Measurements from ENCODE around the gene PLOD1.
"Not testable (repeated sequence)": the region's sequence is repeated elsewhere in the genome, so short reads cannot be mapped to it uniquely, and the experiment has no call there.

The PLOD1 gene

GRCh38 chr1:11934302-11935056 lies at the start of gene PLOD1:
Gene PLOD1 (plus strand): TSS chr1:11934717. CDS start chr1:11934780, 63 bp downstream.
- peak; percentile 73 for DNase-seq

DNA sequence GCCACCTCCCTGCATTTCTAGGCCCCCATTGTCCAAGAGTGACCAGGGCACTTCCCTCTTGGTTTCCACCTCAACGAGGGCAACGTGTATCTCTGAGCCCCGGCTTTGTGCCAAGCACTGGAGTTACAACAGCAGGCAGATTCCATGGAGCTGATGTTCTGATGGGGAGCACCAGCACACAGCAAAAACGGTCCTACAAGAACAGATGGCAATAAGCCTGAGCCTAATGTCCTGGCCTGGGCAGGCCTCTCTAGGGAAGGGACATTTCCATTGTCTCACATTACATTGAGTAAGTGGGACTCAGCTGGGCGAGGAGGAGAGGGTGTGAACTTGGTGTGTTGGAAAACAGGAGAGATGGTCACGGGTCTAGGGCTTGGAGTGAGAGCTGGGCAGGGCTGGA lies 48.6 kb upstream of the PLOD1 start:
- no peak for DNase-seq

DNA sequence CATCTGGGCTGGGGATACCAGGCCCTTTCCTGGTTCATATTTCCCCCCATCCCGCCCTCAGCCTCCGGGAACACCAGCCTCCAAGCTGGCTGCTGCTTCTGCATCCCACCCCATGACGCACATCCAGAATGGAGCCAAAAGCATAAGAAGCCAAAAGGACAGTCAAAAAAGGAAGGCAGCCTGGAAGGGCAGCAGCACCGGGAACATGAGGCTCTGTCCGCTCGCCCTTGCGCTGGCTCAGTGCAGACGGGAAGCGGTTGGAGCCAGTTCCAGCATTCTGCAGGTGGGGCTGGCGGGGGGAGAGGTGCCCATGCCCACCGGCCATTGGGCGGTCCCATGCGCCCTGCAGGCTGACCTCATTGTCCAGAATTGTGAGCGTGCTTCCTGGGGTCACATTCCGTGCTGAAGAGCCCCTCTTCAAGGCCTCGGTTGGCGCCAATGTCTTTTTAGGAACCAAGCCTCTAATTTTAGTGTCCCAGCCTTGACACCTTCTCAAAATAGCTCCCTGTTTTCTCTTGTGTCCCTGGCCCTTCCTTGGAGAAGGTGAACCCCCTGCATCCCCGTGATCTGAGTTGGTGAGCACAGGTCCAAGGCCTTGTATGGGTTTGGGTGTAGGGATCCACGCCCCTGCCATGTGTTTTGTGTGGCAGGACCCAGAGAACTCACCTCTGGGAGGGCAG lies 47.4 kb upstream of the PLOD1 start:
- no peak for DNase-seq

DNA sequence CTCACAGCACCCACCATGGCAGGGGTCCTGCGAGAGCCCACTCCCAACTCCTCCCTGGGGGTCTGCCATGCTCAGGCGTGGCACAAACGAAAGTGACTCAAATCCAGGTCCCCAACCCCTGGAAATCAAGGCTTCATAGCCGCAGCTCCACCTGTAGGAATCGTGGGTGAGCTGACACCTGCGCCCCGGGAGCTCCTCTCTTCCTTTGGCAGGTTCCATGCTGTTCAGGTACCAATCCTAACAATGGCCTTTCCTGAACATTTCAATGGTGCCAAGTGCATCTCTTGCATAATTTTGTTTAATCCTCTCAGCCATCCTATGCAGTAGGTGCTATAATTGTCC lies 46.9 kb upstream of the PLOD1 start:
- no peak for DNase-seq

GRCh38 chr1:11888206-11888876 lies 46.2 kb upstream of the PLOD1 start:
- DNase-seq = no peak

DNA sequence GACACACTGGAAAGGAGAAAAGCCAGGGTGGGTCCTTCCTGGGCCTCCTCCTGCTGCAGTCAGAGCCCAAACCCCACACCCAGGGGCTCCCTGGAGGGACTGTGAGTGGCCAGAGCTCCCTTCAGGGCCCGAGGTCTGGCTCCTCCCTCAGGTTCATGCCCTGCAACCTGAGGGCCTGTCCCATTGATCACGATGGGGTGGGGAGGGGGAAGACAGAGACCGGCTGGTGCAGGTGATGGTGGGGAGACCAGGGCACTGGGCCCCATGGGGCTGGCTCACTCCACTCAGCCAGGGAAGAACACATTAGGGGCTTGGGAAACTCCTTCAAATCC lies 45.7 kb upstream of the PLOD1 start:
- no peak for DNase-seq

DNA sequence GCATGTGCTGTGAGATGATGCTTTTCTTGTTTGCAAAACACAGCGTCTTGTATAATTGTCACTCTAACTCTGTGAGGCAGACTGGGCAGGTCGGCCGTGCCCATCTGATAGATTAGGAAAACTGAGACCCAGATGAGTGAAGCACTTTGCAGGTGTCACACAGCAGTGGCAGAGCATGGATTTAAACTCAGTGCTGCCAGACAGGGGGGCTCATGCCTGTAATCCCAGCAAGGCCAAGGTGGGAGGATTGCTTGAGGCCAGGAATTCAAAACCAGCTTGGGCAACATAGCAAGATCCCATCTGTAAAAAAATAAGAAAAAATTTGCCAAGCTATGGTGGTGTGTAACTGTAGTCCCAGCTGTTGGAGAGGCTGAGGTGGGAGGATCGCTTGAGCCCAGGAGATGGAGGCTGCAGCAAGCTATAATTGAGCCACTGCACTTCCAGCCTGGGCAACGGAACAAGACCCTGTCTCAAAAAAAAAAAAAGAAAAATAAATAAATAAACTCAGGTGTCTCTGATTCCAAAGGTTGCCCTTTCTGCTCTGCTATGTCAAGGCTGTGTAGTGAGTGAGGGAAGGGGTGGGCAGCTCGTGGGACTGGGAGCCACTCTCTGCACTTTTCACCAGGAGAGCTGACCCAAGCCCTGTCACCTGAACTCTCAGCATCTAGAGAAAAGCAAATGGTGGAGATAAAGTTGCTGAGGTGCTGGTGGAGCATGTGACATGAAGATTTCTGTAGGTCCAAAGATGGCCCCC lies 42.9 kb upstream of the PLOD1 start:
- no peak for DNase-seq

DNA sequence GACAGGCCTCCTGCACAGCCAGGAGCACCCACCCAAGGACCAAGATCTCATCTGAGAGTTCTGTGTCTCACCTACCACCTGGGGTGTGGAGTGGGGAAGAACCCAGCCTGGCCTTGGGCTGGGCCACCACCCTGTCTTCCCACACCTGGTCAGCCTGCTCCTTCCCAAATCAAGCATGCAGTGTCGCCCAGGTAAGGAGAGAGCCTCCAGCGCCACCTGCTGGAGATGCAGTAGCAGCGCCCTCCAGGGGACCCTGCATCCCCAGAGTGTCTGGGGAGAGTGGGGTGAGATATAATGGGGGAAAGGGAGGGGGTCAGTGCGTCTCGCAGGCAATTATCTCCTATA lies 40.6 kb upstream of the PLOD1 start:
- peak; percentile 62 for DNase-seq

DNA sequence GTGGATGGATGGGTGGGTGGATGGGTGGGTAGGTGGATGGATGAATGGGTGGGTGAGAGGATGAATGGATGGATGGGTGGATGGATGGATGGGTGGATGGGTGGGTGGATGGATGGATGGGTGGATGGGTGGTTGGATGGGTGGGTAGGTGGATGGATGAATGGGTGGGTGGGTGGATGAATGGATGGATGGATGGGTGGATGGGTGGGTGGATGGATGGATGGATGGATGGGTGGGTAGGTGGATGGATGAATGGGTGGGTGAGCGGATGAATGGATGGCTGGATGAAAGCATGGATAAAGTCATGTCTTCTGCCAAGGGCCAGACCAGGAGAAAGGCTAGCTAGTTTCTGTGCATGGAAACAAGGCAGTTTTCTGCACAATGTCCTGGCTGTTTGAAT lies 40.0 kb upstream of the PLOD1 start:
- DNase-seq = not testable (repeated sequence)

DNA sequence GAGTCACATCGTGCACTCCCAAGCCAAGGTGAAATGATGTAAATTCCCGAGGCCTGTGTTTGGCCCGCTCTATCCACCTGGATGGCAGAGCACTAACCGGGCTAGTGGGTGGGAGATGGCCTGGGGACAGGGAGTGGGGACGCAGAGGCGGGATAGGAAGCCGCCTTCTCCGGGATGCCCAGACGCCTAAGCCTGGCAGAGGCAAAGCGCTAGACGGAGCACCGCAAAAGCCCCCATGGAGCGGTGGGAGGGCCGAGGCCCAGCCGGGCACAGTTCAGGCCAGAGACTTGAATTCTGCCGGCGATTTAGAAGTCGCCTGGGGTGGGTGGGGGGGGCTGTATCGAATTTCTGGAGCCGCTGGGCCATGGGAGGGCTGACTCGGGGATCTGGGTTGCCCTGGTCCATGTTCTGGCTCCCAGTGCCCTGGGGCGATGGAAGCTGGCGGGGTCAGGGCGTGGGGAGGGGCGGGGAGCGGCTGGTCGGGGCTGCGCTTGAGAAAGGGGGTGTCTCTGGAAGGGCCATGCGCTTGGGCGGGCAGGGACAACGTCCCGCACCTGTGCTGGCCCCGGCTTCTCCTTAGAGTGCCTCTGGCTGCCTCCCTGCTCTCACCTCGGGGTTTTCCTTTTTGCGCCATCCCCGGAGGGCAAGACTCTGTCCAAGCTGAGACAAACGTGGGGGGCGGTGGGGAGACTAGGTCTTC lies 36.3 kb upstream of the PLOD1 start:
- DNase-seq = no peak

DNA sequence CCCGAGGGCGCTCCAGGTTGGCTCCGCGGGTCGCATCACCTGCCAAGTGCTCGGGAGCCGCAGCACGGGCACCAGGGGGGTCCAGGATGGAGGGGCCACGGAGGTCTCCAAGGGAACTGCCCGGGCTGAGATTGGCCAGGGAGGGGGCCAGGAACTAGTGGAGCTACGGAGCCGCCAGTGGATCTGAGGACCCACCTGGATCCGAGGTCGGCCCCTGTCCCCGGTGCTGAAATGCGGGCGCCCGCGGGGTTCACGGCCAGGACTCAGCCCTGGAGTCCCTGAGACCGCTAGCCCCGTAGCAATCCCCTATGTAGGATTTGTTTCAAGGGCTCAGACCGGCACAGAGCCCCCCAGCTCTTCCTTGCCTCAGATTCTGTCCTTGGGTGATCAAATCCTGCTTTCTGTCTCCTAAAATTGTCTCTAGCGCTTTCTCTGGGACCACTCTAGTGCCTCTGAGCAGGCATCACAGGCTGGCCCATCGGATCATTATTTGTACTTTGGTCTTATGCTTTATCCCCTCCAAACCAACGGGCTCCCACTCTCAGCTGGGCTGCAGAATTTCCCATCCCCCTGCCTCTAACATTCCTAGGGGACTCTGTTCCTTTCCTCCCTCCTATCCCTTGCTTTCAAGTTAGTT lies 35.6 kb upstream of the PLOD1 start:
- DNase-seq = no peak

DNA sequence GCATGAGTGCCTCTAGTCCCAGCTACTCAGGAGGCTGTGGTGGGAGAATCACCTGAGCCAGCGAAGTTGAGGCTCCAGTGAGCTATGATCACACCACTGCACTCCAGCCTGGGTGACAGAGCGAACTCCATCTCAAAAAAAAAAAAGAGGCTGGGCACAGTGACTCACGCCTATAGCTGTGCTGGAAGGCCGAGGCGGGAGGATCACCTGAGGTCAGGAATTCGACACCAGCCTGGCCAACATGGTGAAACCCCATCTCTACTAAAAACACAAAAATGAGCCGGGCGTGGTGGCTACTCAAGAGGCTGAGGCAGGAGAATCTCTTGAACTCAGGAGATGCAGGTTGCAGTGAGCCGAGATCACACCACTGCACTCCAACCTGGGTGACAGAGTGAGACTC lies 33.1 kb upstream of the PLOD1 start:
- DNase-seq = not testable (repeated sequence)

GRCh38 chr1:11903210-11903609 lies 31.3 kb upstream of the PLOD1 start:
- no peak for DNase-seq

DNA sequence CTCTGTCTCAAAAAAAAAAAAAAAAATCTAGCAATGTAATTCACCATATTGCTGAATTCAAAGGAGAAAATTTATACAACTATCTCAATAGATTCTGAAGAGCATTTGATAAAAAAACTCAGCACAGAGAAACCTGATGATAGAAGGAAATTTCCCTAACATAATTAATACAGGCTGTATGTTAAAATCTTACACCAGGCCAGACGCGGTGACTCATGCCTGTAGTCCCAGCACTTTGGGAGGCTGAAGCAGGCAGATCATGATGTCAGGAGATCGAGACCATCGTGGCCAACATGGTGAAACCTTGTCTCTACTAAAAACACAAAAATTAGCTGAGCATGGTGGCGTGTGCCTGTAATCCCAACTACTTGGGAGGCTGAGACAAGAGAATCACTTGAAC lies 30.4 kb upstream of the PLOD1 start:
- not testable (repeated sequence) for DNase-seq

- DNase-seq = no peak
Measured at GRCh38 chr1:11904978-11905377, 29.5 kb upstream of the PLOD1 start.

- DNase-seq = no peak
Measured at GRCh38 chr1:11906870-11907269, 27.6 kb upstream of the PLOD1 start.

- DNase-seq = peak; percentile 95
Measured at GRCh38 chr1:11907275-11908094, 27.0 kb upstream of the PLOD1 start.

DNA sequence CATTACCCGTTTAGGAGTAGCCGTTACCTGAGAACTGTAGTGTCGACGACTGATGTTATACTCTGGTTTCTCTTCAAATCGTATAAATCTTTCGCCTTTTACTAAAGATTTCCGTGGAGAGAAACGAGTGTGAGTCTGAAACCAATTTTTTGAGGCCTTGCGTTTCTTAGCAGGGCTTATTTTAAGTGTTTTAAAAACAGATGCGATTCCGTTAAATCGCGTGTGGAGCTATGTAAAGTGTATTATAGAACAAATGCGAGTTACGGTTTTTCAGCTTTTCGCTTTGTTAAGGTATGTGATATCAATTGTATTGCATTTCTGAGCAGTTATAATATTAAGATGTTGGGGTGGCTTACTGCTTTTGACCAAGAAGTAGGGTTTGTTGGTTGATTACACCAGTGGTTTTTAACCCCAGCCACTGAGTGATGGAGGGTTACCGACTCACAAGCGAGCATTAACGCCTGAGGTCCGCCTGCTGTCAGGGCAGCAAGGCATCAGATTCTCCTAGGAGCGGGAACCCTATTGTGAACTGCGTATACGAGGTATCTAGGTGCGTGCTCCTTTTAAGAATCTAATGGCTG lies 26.3 kb upstream of the PLOD1 start:
- DNase-seq = peak; percentile 94

DNA sequence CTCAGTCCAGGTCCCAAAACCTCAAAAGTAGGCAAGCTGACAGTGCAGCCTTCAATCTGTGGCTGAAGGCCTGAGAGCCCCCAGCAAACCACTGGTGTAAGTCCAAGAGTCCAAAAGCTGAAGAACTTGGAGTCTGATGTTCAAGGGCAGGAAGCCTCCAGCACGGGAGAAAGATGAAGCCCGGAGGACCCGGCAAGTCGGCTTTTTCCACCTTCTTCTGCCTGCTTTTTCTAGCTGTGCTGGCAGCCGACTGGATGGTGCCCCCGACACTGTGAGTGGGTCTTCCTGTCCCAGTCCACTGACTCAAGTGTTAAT lies 23.6 kb upstream of the PLOD1 start:
- not testable (repeated sequence) for DNase-seq

- DNase-seq = no peak
Measured at GRCh38 chr1:11912000-11912399, 22.5 kb upstream of the PLOD1 start.

GRCh38 chr1:11912482-11913216 lies 21.9 kb upstream of the PLOD1 start:
- not testable (repeated sequence) for DNase-seq

Data from NCI-H1105 treated with DMSO at 0.1 percent for 48 hours (cell line).